DMS 273 (cell line): ENCODE measurements around the gene SLC35E2B.
A peak's percentile ranks its signal among the peaks of the same experiment; 100 is the strongest.
"Not testable (repeated sequence)": the region's sequence is repeated elsewhere in the genome, so short reads cannot be mapped to it uniquely, and the experiment has no call there.

Experiments
- DNase-seq: peaks from one replicate; lab custom pipeline; 2025; ENCODE audit not compliant: unreplicated experiment; lab: John Stamatoyannopoulos, UW

SLC35E2B gene

DNA sequence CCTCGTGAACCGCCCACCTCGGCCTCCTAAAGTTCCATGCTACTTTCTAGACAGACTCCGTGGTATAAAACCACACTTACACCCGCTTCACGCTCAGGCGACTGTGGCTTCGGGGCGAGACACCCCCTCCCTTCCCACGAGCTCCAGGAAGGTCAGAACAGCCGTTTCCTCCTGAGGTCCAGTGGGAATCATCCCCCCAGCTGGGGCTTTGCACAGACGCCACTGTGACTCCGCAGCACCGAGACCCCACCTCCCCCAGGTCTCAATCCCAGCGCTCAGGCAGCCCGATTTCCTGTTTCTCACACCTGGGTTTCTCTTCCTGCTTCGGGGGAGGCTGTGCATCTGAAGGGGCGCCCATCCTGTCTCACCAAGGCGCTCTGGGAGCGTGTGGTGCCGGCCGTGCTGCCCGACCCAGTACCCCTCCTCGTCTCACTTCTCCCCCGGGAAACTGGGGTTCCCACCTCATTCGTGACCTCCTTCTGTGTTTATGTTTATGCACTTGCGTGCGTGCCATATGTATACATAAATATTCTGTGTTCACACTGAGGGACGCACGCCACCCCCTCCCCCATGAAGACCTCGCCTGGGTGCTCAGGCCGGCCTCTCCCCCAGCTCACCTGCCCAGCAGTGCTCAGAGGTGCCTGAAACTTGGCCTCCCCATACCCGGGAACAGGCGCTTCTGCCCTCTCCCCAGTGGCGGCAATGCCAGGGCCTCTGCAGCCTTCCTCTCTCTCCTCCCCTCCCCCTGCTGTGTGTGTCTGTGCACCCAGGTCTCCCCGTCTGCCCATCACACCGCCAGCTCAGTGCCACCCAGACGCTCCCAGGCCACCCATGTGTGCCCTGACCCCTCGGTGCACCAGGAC, 14.6 kb downstream of the SLC35E2B start:
- no peak for DNase-seq

DNA sequence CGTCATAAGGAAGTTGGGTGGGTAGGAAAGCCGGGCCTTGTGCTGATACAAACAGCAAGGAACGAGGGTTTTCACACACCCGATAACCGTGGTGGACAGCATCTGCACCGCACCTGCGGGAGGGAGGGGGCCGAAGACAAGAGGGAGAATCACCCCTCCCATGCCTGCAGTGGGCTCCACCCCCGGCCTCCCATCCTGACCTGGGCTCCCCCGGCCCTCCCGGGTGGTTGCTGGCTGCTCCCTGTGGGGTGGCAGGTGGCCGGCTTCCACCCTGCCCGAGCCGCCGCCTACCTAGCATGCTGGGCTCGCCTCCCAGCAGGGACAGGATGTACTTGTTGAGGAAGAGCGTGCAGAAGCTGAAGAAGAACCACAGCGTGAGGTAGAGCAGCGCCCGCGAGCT, 16.5 kb downstream of the SLC35E2B start:
- DNase-seq: not testable (repeated sequence)

GRCh38 chr1:1675218-1675617, 17.4 kb downstream of the SLC35E2B start:
- DNase-seq: not testable (repeated sequence)

- DNase-seq: not testable (repeated sequence)
These were observed 17.8 kb downstream of the SLC35E2B start for GRCh38 chr1:1674806-1675205.

GRCh38 chr1:1672181-1672965, 20.2 kb downstream of the SLC35E2B start:
- DNase-seq: no peak

DNA sequence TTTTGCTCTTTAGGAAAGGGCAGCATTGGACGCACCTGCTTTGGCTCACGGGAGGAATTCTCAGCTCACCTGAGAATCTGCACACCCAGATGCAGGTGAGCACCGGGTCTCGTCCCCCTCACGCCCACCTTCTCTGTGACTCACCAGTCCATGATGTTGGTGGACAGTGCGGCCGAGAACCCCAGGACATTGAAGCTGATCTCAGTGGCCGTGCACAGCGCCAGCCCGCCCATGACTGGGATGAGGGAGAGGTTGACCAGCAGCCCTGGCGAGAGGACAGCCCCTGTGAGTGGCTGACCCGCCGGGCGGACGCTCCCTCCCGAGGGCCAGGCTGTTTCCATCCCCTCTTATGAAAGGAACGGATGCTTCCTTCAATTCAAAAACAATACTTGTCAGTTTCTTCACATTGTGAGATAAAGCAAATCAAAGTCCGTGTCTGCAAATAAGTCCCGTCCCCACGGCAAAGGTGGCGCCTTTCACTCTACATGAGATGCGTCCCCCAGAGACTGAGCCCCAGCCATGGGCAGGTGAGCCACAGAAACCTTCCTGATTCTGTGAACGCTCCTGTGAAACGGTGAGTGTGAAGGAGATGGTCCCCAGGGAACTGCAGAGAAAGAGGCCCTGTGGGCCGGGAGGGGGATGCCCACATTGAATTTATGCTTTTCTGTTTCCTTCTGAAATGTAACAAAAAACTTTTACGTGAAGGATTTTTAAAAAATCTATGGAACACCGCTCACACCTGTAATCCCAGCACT, 21.1 kb downstream of the SLC35E2B start:
- no peak for DNase-seq

- DNase-seq: no peak
These were observed 21.7 kb downstream of the SLC35E2B start for GRCh38 chr1:1670866-1671265.

DNA sequence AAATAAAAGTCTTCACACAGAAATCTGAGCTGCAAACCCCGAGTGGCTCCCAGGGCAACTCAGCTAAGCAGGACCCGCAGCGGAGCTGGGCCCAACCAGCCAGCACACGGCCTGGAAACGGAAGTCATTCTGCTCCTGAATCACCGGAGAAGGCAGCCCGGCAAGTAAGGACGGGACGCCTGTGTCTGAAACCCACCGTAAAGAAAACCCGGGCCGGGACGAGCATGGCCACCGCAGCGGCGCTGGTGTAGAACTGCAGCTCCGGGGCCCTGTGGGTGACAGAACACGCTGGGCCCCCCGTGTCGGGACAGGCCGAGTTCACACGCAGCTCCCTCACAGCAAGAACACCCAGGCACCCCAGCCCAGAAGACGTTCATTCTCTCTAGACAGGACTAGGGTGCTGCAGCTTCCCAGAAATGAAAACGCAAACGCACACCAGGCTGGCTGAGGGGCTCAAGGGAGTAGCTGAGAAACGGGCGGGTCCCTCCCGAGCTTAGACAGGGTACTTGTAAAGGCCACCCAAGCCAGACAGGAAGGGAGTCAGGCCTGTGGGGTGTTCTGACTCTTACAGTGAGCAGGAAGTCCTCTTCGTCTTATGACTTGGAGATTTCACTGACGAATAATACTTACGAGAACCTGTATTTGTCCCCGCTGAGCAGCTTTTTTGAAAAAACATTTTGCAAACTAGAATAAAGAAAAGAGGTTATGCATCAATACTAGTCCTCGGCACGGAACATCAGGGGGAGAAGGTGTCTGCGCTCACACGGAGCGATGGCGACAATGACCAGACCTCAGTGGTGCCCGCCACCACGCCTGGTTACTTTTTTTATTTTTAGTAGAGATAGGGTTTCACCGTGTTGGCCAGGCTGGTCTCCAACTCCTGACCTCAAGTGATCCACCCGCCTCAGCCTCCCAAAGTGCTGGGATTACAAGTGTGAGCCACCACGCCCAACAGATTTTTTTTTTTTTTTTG, 22.8 kb downstream of the SLC35E2B start:
- no peak for DNase-seq

DNA sequence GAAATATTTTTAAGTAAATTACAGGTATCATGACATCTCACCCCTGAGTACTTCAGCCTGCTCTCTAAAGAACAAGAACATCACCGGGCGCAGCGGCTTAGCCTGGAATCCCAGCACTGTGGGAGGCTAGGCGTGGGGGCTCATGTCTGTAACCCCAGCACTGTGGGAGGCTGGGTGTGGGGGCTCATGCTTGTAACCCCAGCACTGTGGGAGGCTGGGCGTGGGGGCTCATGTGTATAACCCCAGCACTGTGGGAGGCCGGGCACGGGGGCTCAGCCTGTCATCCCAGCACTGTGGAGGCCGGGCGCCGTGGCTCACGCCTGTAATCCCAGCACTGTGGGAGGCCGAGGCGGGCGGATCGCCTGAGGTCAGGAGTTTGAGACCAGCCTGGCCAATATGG, 26.1 kb downstream of the SLC35E2B start:
- DNase-seq: no peak

DNA sequence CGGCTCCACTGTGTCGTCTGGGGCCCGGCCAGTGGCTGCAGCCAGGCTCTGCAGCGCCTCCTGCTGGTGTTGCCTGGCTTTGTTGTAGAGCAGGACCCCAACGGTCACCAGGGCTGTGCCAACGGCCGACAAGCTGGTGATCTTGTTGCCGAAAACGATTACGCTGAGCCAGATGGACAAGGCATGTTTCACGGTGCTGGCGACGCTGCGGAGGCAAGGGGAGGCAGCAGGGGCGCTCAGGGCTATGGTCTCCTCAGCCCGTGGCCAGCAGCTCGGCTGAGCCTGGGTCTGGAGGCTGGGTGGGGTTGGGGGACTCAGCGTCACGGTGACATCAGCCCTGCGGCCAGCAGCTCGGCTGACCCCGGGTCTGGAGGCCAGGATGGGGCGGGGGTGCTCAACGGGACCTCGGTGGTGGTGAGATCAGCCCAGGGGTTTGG, 26.8 kb downstream of the SLC35E2B start:
- peak; percentile 39 for DNase-seq

DNA sequence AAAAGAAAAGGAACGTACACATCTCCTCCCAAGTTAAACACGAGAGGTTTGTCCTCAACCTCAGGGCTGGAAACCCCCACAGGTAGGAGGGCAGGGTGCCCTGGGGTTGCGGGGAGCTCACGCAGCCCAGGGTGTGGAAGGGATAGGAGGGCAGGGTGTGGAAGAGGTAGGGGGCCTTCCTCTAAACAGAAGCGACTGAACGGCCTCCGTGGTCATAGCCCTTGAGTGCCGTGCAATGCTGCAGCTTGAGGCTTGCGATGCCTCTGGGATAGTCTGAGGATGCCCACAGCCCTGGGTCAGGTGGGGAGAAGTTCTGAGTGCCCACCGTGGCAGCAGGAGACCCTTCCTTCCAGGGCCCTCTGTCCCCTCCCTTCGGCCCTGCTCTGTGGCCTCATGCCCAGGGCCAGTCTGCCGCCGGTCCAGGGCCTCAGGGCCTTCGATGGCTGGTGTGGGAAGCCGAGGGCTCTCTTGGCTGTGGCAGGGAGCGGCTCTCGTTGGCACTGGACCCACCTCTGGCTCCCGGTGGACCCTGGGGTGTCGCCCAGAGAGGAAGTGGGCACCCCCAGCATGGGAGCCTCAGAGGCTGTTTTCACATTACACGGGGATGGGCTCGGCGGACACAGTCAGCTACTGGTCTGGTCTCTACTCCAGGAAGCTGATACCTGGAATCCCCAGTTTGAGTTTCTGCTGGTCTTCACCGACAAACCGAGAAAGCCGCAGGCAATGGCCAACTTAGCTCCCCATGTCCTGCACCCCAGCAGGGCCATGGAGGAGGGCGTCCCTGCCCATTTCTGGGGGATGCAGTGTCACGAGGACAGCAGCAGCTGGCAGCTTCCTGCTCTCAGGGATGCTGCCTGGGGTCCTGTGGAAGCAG, 27.4 kb downstream of the SLC35E2B start:
- no peak for DNase-seq

GRCh38 chr1:1664318-1664717, 28.3 kb downstream of the SLC35E2B start:
- DNase-seq: not testable (repeated sequence)

- not testable (repeated sequence) for DNase-seq
These were observed 29.6 kb downstream of the SLC35E2B start for GRCh38 chr1:1662830-1663560.

DNA sequence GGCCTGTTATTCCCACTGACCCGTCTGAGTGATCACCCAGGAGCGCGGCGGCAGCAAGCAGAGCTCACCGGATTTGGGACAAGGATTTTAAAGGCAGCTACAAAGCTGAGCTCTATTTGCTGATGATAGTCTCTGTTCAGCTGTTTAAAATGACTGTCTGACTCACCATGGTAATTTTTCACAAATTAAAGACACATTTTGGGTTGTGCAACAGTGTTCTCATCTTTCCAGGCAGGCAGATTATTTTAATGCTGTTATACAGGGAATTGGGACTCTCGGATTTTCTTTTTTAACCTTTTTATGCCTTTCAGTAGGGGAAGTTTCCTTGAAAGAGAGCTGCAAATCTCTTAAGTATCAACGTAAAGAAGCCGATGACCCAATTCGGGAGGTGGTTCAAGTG, 30.2 kb downstream of the SLC35E2B start:
- not testable (repeated sequence) for DNase-seq

- peak; percentile 99 for DNase-seq
These were observed 33.7 kb downstream of the SLC35E2B start, which contains the start of gene CDK11B for GRCh38 chr1:1658583-1659549. CDK11B (minus strand) TSS chr1:1659004; CDS start chr1:1657485, 1,519 bp downstream.

DNA sequence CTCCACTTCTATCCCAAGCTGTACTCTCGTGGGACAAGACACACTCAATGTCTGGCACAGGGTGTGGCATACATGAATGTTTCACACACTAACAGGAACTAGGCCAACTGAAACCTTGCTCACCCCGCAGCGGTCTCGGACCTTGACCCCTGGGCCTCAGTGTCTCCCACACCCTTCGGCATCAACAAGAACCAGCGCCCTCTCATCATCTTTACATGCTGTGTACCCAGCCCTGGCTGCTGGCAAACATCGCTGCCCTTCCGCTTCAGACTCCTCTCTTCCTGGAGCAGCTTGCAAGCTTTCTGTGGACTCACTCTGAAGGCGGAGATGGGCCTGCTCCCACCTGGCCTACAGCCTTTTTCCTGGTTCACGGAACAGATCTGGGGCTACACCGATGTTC, 44.3 kb downstream of the SLC35E2B start:
- DNase-seq: not testable (repeated sequence)

GRCh38 chr1:1647567-1648241, 44.9 kb downstream of the SLC35E2B start:
- DNase-seq: not testable (repeated sequence)
